ENCODE results near the gene SART3. TPM values are rescaled to one million over a fixed set of nuclear protein-coding genes. Genes with fewer than 3 reads are reported as not detected.
"Not testable (repeated sequence)": the region's sequence is repeated elsewhere in the genome, so short reads cannot be mapped to it uniquely, and the experiment has no call there.

Gene SART3
- total RNA-seq, 4 donors from 2014 or later = 37.7 to 87.8 (median 60.4) TPM

DNA sequence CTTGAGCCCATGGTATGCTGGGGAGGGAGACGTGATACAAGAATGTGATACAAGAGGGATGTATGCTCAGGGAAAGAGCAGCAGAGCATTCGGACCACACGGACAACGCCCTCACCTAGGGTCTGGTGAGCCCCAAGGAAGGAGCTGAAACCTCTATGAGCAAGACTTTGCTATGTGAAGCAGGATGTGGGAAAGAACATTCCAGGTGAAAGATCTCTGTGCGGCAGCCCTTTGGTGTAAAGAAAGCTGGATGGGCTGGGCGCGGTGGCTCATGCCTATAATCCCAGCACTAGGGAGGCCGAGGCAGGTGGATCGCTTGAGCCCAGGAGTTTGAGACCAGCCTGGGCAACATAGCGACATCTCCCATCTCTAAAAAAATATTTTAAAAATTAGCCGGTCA, 62.8 kb downstream of the SART3 start:
- TF ChIP-seq, protein P1, sequence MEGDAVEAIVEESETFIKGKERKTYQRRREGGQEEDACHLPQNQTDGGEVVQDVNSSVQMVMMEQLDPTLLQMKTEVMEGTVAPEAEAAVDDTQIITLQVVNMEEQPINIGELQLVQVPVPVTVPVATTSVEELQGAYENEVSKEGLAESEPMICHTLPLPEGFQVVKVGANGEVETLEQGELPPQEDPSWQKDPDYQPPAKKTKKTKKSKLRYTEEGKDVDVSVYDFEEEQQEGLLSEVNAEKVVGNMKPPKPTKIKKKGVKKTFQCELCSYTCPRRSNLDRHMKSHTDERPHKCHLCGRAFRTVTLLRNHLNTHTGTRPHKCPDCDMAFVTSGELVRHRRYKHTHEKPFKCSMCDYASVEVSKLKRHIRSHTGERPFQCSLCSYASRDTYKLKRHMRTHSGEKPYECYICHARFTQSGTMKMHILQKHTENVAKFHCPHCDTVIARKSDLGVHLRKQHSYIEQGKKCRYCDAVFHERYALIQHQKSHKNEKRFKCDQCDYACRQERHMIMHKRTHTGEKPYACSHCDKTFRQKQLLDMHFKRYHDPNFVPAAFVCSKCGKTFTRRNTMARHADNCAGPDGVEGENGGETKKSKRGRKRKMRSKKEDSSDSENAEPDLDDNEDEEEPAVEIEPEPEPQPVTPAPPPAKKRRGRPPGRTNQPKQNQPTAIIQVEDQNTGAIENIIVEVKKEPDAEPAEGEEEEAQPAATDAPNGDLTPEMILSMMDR (IDR thresholded peaks at IDR 0.05) = no peak
- no peak for ATAC-seq (ENCODE audit: low FRiP score)

DNA sequence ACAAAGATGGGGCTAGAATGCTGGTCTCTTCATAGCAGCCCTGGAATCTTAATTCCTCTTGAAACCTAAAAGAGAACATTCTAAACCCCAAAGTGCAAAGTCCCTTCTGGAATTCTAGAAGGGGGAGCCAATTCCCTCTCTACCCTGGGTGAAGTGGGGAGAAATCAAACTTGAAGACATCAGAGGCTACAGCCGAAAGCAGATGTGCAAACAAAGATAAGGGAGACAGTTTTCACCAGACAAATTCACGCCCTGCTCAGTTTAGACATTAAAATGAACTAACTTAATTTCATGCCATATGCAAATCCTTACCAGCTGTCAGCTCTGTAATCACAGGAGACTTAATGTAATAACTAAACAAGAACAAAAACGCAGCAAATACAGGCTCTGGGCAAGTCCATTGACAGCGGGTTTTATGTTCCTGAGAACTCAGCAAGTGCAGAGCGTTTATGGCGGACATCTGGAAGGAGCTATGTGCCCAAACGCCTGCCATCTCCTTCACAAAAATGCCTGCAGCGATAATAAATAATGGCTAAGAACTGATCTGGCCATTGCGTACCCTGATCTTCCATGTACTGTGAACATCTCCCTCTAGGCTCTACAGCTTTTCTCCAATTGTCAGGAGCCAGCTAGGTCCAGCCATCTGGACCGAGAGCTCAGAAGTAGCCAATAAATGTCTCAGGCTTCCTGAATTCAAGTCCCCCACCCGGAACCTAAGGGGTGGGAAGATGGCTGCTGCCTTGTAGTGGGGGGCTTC, 65.0 kb downstream of the SART3 start:
- TF ChIP-seq, protein P1 (IDR thresholded peaks at IDR 0.05) = no peak
- DNase-seq (ENCODE audit: low spot score) (no peak), ATAC-seq (ENCODE audit: low FRiP score) (no peak)

More for the DNA sequence above, 62.8 kb downstream of the SART3 start:
- DNase-seq (ENCODE audit: low spot score) = no peak

DNA sequence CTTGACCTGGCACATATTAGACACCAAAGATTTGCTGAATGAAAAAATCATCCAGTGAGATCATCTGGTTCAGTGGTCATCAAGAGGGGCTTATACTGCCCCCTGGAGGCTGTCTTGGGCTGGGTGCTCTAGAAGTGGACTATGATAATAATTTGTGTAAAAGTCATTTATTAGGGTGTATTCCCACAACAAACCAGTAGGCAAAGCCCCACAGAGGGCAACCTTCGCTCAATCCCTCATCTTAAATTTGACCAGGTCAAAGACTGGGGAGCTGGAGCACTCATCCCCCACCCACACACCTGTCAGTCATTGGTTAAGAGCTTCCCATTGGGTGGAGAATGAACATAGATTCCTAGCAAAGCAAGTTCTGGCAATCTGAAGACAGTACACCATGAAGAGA, 65.9 kb downstream of the SART3 start:
- TF ChIP-seq, protein P1 (IDR thresholded peaks at IDR 0.05) = no peak
- no peak for ATAC-seq (ENCODE audit: low FRiP score)
- no peak for DNase-seq (ENCODE audit: low spot score)

DNA sequence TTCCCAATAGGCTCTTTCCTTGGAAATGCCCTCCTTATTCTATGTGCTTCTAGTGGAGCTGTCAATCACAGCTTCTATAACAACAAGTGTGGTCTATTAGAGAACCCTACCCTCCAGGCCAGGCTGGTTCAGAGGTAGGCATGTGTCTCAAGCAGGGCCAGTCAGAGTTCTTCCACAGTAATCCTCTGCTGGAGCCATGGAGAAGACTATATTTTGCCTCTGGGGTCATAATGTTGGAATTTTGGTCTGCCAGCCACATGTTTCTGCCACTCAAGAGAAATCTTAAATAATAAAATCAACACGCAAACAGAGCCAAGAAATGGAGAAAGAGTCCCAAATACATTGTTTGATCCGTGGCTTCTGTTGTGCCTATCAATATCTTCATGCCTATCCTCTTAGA, 69.7 kb downstream of the SART3 start:
- DNase-seq (ENCODE audit: low spot score) (no peak), ATAC-seq (ENCODE audit: low FRiP score) (no peak)
- TF ChIP-seq, protein P1 (IDR thresholded peaks at IDR 0.05) = no peak

DNA sequence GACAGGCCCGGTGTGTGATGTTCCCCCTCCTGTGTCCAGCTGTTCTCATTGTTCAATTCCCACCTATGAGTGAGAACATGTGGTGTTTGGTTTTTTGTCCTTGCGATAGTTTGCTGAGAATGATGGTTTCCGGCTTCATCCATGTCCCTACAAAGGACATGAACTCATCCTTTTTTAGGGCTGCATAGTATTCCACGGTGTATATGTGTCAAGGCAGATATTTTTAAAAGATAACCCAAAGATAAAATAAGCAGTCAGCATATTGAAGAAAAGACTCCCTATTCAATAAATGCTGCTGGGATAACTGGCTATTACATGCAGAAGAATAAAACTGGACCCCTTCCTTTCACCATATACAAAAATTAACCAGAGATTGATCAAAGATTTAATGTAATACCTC, 73.9 kb downstream of the SART3 start:
- DNase-seq (ENCODE audit: low spot score); ATAC-seq (ENCODE audit: low FRiP score): not testable (repeated sequence)

DNA sequence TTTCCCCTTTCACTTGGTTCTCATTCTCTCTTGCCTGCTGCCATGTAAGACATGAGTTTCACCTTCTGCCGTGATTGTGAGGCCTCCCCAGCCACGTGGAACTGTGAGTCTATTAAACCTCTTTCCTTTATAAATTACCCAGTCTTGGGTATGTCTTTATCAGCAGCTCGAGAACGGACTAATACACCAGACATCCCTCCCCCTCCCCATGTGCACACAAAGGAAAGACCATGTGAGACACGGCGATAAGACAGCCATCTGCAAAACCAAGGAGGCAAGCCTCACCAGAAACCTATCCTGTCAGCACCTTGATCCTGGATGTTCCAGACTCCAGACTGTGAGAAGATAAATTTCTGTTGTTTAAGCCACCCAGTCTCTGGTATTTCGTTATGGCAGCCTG, 75.6 kb downstream of the SART3 start:
- not testable (repeated sequence) for ATAC-seq (ENCODE audit: low FRiP score); DNase-seq (ENCODE audit: low spot score)

DNA sequence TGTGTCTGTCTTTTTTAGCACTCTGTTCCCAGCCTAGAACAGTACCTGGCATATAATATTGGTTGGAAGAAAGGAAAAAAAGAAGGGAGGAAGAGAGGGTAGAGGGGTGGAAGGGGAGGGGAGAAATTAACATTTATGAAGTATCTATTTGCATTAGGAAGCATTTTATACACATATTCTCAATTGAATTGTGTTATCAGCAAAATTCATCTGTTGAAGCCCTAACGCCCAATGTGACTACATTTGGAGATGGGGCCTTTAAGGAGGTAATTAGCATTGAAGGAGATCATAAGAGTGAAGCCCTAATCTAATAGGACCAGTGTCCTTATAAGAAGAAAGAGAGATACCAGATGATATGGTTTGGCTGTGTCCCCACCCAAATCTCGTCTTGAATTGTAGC, 76.1 kb downstream of the SART3 start:
- TF ChIP-seq, protein P1 (IDR thresholded peaks at IDR 0.05) = no peak
- no peak for ATAC-seq (ENCODE audit: low FRiP score)

DNA sequence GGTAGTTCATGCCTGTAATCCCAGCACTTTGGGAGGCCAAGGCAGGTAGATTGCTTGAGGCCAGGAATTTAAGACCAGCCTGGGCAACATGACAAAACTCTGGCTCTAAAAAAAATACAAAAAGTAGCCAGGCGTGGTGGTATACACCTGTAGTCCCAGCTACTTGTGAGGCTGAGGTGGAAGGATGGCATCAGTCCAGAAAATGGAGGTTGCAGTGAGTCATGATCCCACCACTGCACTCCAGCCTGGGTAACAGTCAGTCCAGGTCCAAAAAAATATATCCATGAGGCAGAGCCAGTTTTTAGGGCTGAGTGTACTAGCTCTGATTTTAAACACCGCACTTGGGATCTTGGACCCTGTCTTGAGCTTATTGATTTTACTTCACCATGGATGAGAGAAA, 76.5 kb downstream of the SART3 start:
- ATAC-seq (ENCODE audit: low FRiP score) = no peak
- TF ChIP-seq, protein P1 (IDR thresholded peaks at IDR 0.05) = no peak
- no peak for DNase-seq (ENCODE audit: low spot score)

More for the DNA sequence above, 76.1 kb downstream of the SART3 start:
- no peak for DNase-seq (ENCODE audit: low spot score)
